Aorta (tissue), 5 donors: ENCODE measurements around the gene PDGFD. TPM values are rescaled to one million over a fixed set of nuclear protein-coding genes. Genes with fewer than 3 reads are reported as not detected.

Experiments
- ATAC-seq: fragments of 200-7000 bp; cut with Tn5 transposase; one replicate; pipeline ENCODE4 v1.9.1; 2022; ENCODE audit warnings: moderate library complexity; ENCODE audit not compliant: low FRiP score
- DNase-seq, 2 donors: peaks; one replicate each; pipeline ENCODE4 v3.0.0-alpha.2; 2020
- H3K27ac ChIP-seq, 2 donors: one replicate each; pipeline ENCODE4 v1.5.1; 2013; ENCODE audit warnings: low read length in 2 of 2, mild to moderate bottlenecking in 2 of 2, moderate library complexity in 2 of 2, control low read depth in 1 of 2, inconsistent platforms in 1 of 2, low read depth in 1 of 2
- H3K27me3 ChIP-seq, 2 donors: one replicate each; pipeline ENCODE4 v1.6.1; 2013; ENCODE audit warnings: control low read depth in 1 of 2, low read length in 1 of 2, mild to moderate bottlenecking in 1 of 2, moderate library complexity in 1 of 2; ENCODE audit not compliant: insufficient read depth in 2 of 2, control insufficient read depth in 1 of 2
- H3K36me3 ChIP-seq, 2 donors: one replicate each; pipeline ENCODE4 v1.6.1; 2013; ENCODE audit warnings: control low read depth in 1 of 2, low read length in 1 of 2, mild to moderate bottlenecking in 1 of 2; ENCODE audit not compliant: insufficient read depth in 2 of 2, control insufficient read depth in 1 of 2
- H3K4me1 ChIP-seq, 2 donors: one replicate each; pipeline ENCODE4 v1.6.1; 2013; ENCODE audit warnings: low read length in 2 of 2, control low read depth in 1 of 2, mild to moderate bottlenecking in 1 of 2, moderate library complexity in 1 of 2; ENCODE audit not compliant: insufficient read depth in 2 of 2, control insufficient read depth in 1 of 2
- H3K4me3 ChIP-seq, 2 donors: one replicate each; pipeline ENCODE4 v1.5.1; 2013; ENCODE audit warnings: low read length in 2 of 2, control low read depth in 1 of 2, mild to moderate bottlenecking in 1 of 2
- H3K9me3 ChIP-seq: one replicate; pipeline ENCODE4 v1.6.1; 2013; ENCODE audit warnings: mild to moderate bottlenecking, low read length; ENCODE audit not compliant: control insufficient read depth
- WGBS, 2 donors: extraction: QIAGEN DNeasy Blood & Tissue Kit; methylation state at CpG; one replicate each; pipeline ENCODE4 v1.1.7; 2013; 5-methylcytosine and 5-hydroxymethylcytosine counted together
- intact Hi-C, 2 donors: fragments of 100-400 bp; cut with DNase I; formaldehyde crosslinking; loops; one replicate each; pipeline versions ENCODE4 v1.14.2 to v1.15.0; 2022
- polyA plus RNA-seq, 2 donors: library from polyadenylated mRNA; stranded (reverse); fragments of 200-250 nt; gene quantifications; one replicate each; pipeline ENCODE4 v1.2.3, GENCODE V29; 2013
- total RNA-seq, 2 donors: library from RNA; stranded (reverse); fragmentation: NEBNext Ultra II Directional; extraction: Animal tissue kit (Norgen Biotek cat#: 25700); gene quantifications; one replicate each; pipeline ENCODE4 v1.2.1, GENCODE V29; 2021
- donor health status: healthy with polysubstance abuse.
- donor health status: Bipolar disorder and iron deficiency.
- donor health status: DM: no; HTN: no; CAD: no.
- donor health status: DM: no; HTN: no; CAD: no.
- donor health status: DM: yes; HTN: yes; CAD: no.

Gene PDGFD
- total and polyA plus RNA-seq, 4 donors: 47.7 to 115 (median 66.5) TPM

DNA sequence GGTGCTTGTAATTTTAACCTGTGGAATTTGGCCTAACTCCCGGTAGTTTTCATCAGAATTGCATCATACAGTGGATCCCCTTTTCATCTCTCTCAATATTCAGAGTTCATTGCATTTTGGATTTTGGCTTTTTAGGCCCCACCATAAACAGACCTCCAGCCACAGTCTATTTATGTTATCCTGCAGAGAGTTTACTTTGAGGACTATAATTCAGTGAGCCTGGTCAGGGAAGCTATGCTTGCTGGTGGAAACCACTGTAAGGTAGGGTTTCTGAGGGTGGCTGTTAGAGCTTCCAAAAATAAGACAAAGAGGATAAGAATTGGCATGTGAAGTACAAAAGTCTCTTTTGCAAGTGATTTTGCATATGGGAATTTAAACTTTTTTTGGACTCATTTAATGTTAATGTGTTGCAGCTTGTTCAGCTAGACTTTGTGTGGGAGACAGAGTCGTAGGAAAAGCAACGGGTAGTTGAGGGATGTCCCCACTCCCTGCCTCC lies 162.3 kb downstream of the PDGFD start:
- Histone ChIP-seq H3K4me3 (no peak overlapping the region), H3K9me3 (no peaks in the 10 kb centered on the region), H3K27ac (no peak overlapping the region), H3K27me3 (no peaks in the 10 kb centered on the region), H3K4me1 (peaks cover 0 to 4% of the 10 kb centered on the region in 2 donors), H3K36me3 (no peaks in the 10 kb centered on the region)
- ATAC-seq: no peak
- intact Hi-C loops: no loop called here
- WGBS, 2 donors: 85 to 86% methylated on average over 3 of the region's 3 CpGs
- no peak for DNase-seq

GRCh38 chr11:104000798-104001197 lies 163.1 kb downstream of the PDGFD start:
- no peak overlapping the region for H3K27ac ChIP-seq
- H3K36me3 ChIP-seq: no peaks in the 10 kb centered on the region
- H3K27me3 ChIP-seq: no peaks in the 10 kb centered on the region
- H3K9me3 ChIP-seq: no peaks in the 10 kb centered on the region
- intact Hi-C loops: no loop called here
- H3K4me1 ChIP-seq: peaks cover 0 to 4% of the 10 kb centered on the region in 2 donors
- H3K4me3 ChIP-seq: no peak overlapping the region
- WGBS, 2 donors: 19 to 22% methylated on average over 5 of the region's 5 CpGs
- ATAC-seq (no peak), DNase-seq (peak in 1 of 2 donors; percentile 36)

DNA sequence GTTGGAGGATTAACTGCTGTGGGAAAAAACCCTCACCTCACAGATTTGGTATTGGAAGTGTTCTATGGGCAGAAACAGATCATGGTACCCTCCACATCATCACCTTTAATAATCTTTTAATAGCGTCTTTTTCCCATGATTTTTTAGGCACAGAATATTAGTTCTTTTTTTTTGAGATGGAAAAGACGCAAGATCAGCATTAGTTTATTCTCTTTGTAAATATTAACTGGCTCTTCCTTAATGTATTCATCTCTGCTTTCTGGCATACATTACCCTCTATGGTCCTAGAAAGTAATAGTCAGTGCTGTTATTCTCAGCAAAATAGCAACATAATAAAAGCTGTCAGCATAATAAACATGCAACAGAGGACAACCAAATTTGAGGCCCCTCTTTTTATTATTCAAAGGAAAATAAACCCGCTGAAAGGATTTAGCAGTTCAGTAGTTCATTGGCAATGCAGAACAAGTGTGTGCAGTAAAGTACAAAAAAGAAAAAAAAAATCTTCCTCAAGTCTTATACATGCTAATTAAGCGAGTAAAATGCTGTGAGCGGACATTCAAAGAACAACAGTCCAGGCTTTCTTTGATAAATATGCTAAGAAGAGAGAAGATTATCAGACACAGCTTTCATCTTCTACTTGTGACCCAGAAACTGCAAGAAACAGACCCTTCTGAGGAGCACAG lies 165.0 kb downstream of the PDGFD start:
- no peaks in the 10 kb centered on the region for H3K27me3 ChIP-seq
- WGBS, 2 donors: 97 to 98% methylated on average over 5 of the region's 5 CpGs
- DNase-seq (no peak), ATAC-seq (no peak)
- H3K9me3 ChIP-seq: no peaks in the 10 kb centered on the region
- no peaks in the 10 kb centered on the region for H3K36me3 ChIP-seq
- H3K4me1 ChIP-seq: peaks cover 0 to 4% of the 10 kb centered on the region in 2 donors
- no peak overlapping the region for H3K27ac ChIP-seq
- intact Hi-C loops: no loop called here
- no peak overlapping the region for H3K4me3 ChIP-seq

GRCh38 chr11:103997082-103997481 lies 166.9 kb downstream of the PDGFD start:
- DNase-seq: no peak
- Histone ChIP-seq H3K4me3 (no peak overlapping the region), H3K27ac (no peak overlapping the region), H3K27me3 (no peaks in the 10 kb centered on the region), H3K4me1 (no peaks in the 10 kb centered on the region), H3K9me3 (no peaks in the 10 kb centered on the region), H3K36me3 (no peaks in the 10 kb centered on the region)
- intact Hi-C loops: no loop called here
- no peak for ATAC-seq
- WGBS, 2 donors: 97 to 100% methylated on average over 1 of the region's 1 CpG

DNA sequence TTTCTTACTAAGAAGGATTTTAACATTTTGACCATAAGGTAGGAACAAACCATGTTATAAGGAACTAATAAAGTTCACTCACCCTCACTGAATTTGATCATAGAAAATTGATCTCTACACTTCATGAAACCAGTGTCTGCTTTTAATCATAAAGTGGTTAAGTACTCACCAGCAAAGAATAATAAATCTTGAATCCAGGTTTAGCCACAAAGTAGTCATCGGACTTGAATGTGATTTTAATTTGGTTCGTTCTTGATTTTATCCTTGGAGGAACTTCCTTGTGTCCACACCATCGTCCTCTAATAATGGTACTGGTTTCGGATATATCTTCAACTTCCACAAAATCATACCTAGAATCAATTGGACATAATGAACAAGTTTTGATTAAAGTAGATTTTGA lies 168.1 kb downstream of the PDGFD start:
- 97% methylated on average over 4 of the region's 4 CpGs for WGBS, 2 donors
- no peak overlapping the region for H3K4me3 ChIP-seq
- no peak for DNase-seq
- H3K27me3 ChIP-seq: no peaks in the 10 kb centered on the region
- H3K27ac ChIP-seq: no peak overlapping the region
- H3K4me1 ChIP-seq: no peaks in the 10 kb centered on the region
- intact Hi-C loops: no loop called here
- ATAC-seq: no peak
- H3K9me3 ChIP-seq: no peaks in the 10 kb centered on the region
- H3K36me3 ChIP-seq: no peaks in the 10 kb centered on the region

DNA sequence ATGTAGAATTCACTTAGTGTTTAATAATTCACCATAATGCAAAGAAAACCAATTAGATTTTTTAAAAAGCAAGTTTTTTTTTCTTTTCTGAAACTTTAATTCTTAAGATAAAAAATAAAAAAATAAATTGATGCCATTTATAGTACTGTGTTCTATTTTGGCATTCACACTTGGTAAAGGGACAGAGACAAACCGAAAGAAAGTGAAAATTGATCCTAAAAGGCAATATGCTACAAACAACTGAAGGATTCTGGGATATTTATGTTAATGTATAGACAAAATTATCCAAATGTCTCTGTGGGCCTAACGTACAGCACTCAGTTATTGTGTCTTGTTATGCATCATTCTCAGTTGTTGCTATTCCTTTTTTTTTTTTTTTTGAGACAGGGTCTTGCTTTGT lies 169.4 kb downstream of the PDGFD start:
- 51 to 56% methylated on average over 2 of the region's 2 CpGs for WGBS, 2 donors

GRCh38 chr11:103994094-103994493 lies 169.9 kb downstream of the PDGFD start:
- DNase-seq (no peak), ATAC-seq (no peak)
- intact Hi-C loops: no loop called here
- Histone ChIP-seq H3K4me1 (no peaks in the 10 kb centered on the region), H3K27me3 (no peaks in the 10 kb centered on the region), H3K27ac (no peak overlapping the region), H3K4me3 (no peak overlapping the region), H3K9me3 (no peaks in the 10 kb centered on the region), H3K36me3 (no peaks in the 10 kb centered on the region)
- WGBS, 2 donors: 80 to 87% methylated on average over 1 of the region's 1 CpG

More for the DNA sequence above, 169.4 kb downstream of the PDGFD start:
- Histone ChIP-seq H3K4me3 (no peak overlapping the region), H3K9me3 (no peaks in the 10 kb centered on the region), H3K4me1 (no peaks in the 10 kb centered on the region), H3K36me3 (no peaks in the 10 kb centered on the region), H3K27ac (no peak overlapping the region), H3K27me3 (no peaks in the 10 kb centered on the region)
- ATAC-seq: no peak
- no peak for DNase-seq
- intact Hi-C loops: no loop called here

GRCh38 chr11:103993507-103993906 lies 170.4 kb downstream of the PDGFD start:
- no peaks in the 10 kb centered on the region for H3K4me1 ChIP-seq
- no peak overlapping the region for H3K4me3 ChIP-seq
- no peaks in the 10 kb centered on the region for H3K27me3 ChIP-seq
- H3K9me3 ChIP-seq: no peaks in the 10 kb centered on the region
- DNase-seq (no peak), ATAC-seq (no peak)
- no peak overlapping the region for H3K27ac ChIP-seq
- no peaks in the 10 kb centered on the region for H3K36me3 ChIP-seq
- intact Hi-C loops: no loop called here

GRCh38 chr11:103988595-103988969 lies 175.4 kb downstream of the PDGFD start:
- Histone ChIP-seq H3K27ac (no peak overlapping the region), H3K4me3 (no peak overlapping the region), H3K27me3 (no peaks in the 10 kb centered on the region), H3K4me1 (peaks cover 0 to 1% of the 10 kb centered on the region in 2 donors), H3K36me3 (no peaks in the 10 kb centered on the region), H3K9me3 (no peaks in the 10 kb centered on the region)
- no peak for ATAC-seq
- no peak for DNase-seq
- WGBS, 2 donors: 66 to 84% methylated on average over 4 of the region's 4 CpGs
- intact Hi-C loops: no loop called here
